Mesenchymal stem cell (in vitro differentiated cells and primary cell): ENCODE data around the gene PA2G4.

Experiments
- DNase-seq: peaks from one replicate; pipeline ENCODE4 v3.0.0-alpha.2; 2013
- H2AFZ ChIP-seq: one replicate; pipeline ENCODE4 v1.6.1; 2013; ENCODE audit warnings: low read depth, mild to moderate bottlenecking, control low read depth, inconsistent platforms, low read length, moderate library complexity
- H2AK5ac ChIP-seq: 2 replicates; pipeline ENCODE4 v1.6.1; 2013; ENCODE audit warnings: low read length, moderate library complexity, mild to moderate bottlenecking, inconsistent platforms; ENCODE audit not compliant: severe bottlenecking
- H2BK120ac ChIP-seq: one replicate; pipeline ENCODE4 v1.6.1; 2013; ENCODE audit warnings: low read depth, mild to moderate bottlenecking, inconsistent platforms, low read length, moderate library complexity
- H2BK12ac ChIP-seq, 2 experiments: one replicate each; pipeline ENCODE4 v1.6.1; 2013; ENCODE audit warnings: inconsistent platforms in 2 of 2, low read length in 2 of 2, mild to moderate bottlenecking in 2 of 2, moderate library complexity in 2 of 2, control low read depth in 1 of 2
- H2BK15ac ChIP-seq: one replicate; pipeline ENCODE4 v1.6.1; 2013; ENCODE audit warnings: mild to moderate bottlenecking, low read depth, inconsistent platforms; ENCODE audit not compliant: poor library complexity, severe bottlenecking
- H2BK5ac ChIP-seq: 2 replicates; pipeline ENCODE4 v1.6.1; 2013; ENCODE audit warnings: low read depth, mild to moderate bottlenecking, low read length, control low read depth, inconsistent platforms; ENCODE audit not compliant: poor library complexity, severe bottlenecking
- H3K14ac ChIP-seq, 2 experiments: one replicate each; pipeline ENCODE4 v1.6.1; 2013; ENCODE audit warnings: inconsistent platforms in 2 of 2, low read length in 2 of 2, control low read depth in 1 of 2, mild to moderate bottlenecking in 1 of 2, moderate library complexity in 1 of 2
- H3K18ac ChIP-seq, 2 experiments: one replicate each; pipeline ENCODE4 v1.6.1; 2013; ENCODE audit warnings: inconsistent platforms in 2 of 2, low read length in 2 of 2, control low read depth in 1 of 2, low read depth in 1 of 2, mild to moderate bottlenecking in 1 of 2
- H3K23ac ChIP-seq, 2 experiments: one replicate each; pipeline ENCODE4 v1.6.1; 2013; ENCODE audit warnings: inconsistent platforms in 2 of 2, low read length in 2 of 2, mild to moderate bottlenecking in 2 of 2, moderate library complexity in 2 of 2, control low read depth in 1 of 2
- H3K27ac ChIP-seq: 2 replicates; pipeline ENCODE4 v1.5.1; 2013; ENCODE audit warnings: mild to moderate bottlenecking, moderate library complexity, low read length, control low read depth, inconsistent platforms; ENCODE audit not compliant: poor library complexity, severe bottlenecking
- H3K27me3 ChIP-seq, 2 experiments: 2 replicates each; pipeline versions ENCODE4 v1.6.1 to v1.7.0; 2013; ENCODE audit warnings: low read length in 2 of 2, mild to moderate bottlenecking in 2 of 2, moderate library complexity in 2 of 2, control low read depth in 1 of 2, inconsistent platforms in 1 of 2; ENCODE audit not compliant: control insufficient read depth in 1 of 2, insufficient read depth in 1 of 2
- H3K36me3 ChIP-seq, 2 experiments: 2 replicates each; pipeline versions ENCODE4 v1.6.1 to v1.7.0; 2013; ENCODE audit warnings: low read length in 2 of 2, control low read depth in 1 of 2, inconsistent platforms in 1 of 2, low read depth in 1 of 2, mild to moderate bottlenecking in 1 of 2; ENCODE audit not compliant: insufficient read depth in 2 of 2, control insufficient read depth in 1 of 2
- H3K4ac ChIP-seq, 2 experiments: one replicate each; pipeline ENCODE4 v1.6.1; 2013; ENCODE audit warnings: inconsistent platforms in 2 of 2, low read length in 2 of 2, mild to moderate bottlenecking in 2 of 2, moderate library complexity in 2 of 2, control low read depth in 1 of 2, low read depth in 1 of 2
- H3K4me1 ChIP-seq: 2 replicates; pipeline ENCODE4 v1.6.1; 2013; ENCODE audit warnings: low read depth, low read length, control low read depth; ENCODE audit not compliant: control insufficient read depth, insufficient read depth
- H3K4me2 ChIP-seq: 2 replicates; pipeline ENCODE4 v1.6.1; 2013; ENCODE audit warnings: low read length, mild to moderate bottlenecking, inconsistent platforms; ENCODE audit not compliant: poor library complexity, severe bottlenecking
- H3K4me3 ChIP-seq, 2 experiments: 2 replicates each; pipeline versions ENCODE4 v1.5.1 to v1.7.0; 2013; ENCODE audit warnings: low read length in 2 of 2, mild to moderate bottlenecking in 2 of 2, control low read depth in 1 of 2, low read depth in 1 of 2; ENCODE audit not compliant: insufficient read depth in 1 of 2
- H3K79me1 ChIP-seq: replicated peaks from 2 replicates; pipeline ENCODE4 v1.6.1; 2013; ENCODE audit warnings: mild to moderate bottlenecking, control low read depth, low read length, inconsistent platforms; ENCODE audit not compliant: poor library complexity, severe bottlenecking
- H3K9ac ChIP-seq: 2 replicates; pipeline ENCODE4 v1.7.0; 2013; ENCODE audit warnings: mild to moderate bottlenecking, low read length, moderate library complexity
- H3K9me3 ChIP-seq: 2 replicates; pipeline ENCODE4 v1.7.0; 2013; ENCODE audit warnings: mild to moderate bottlenecking, low read length; ENCODE audit not compliant: control insufficient read depth
- H4K8ac ChIP-seq: one replicate; pipeline ENCODE4 v1.6.1; 2013; ENCODE audit warnings: inconsistent platforms, mild to moderate bottlenecking, low read length, moderate library complexity
- H4K91ac ChIP-seq: one replicate; pipeline ENCODE4 v1.6.1; 2013; ENCODE audit warnings: mild to moderate bottlenecking, low read length, inconsistent platforms
- WGBS: methylation state at CpG from one replicate; pipeline ENCODE4 v1.1.7; 2013; ENCODE audit warnings: mixed read lengths; 5-methylcytosine and 5-hydroxymethylcytosine counted together

Gene PA2G4

DNA sequence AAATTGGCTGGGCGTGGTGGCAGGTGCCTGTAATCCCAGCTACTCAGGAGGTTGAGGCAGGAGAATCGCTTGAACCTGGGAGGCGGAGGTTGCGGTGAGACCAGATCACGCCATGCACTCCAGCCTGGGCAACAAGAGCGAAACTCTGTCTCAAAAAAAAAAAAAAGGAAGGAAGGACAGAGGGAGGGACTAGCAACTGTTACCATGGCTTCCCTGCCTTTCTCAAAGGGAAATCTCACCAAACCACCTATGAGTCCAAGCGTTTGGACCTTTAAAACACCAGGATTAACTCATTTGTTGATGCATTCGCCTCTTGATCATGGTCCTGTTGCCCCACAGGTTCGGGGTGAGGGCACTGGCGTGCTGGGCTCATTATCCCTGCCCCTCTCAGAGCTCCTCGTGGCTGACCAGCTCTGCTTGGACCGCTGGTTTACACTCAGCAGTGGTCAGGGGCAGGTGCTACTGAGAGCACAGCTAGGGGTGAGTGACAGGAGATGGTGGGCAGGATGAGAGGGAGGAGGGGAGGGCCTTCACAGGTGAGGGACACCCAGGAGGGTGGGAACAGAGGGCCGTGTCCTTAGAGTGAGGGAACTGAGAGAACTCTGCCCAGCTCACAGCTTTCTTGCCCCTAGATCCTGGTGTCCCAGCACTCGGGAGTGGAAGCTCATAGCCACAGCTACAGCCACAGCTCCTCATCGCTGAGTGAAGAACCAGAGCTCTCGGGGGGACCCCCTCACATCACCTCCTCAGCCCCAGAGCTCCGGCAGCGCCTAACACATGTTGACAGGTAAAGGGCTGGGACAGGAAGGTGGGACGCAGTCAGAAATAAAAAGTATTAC is 37.8 kb downstream of the PA2G4 start:
- Histone ChIP-seq H2BK12ac (no peak overlapping the region), H2AFZ (no peak overlapping the region), H3K23ac (no peak overlapping the region), H3K79me1 (peaks cover 11% of the 10 kb centered on the region), H3K27ac (no peak overlapping the region), H2BK120ac (no peak overlapping the region), H3K27me3 (no peaks in the 10 kb centered on the region), H3K4me3 (no peak overlapping the region), H4K91ac (no peak overlapping the region), H3K36me3 (peaks cover 63 to 78% of the 10 kb centered on the region in 2 experiments), H3K9me3 (no peaks in the 10 kb centered on the region), H3K9ac (no peak overlapping the region), H3K18ac (no peak overlapping the region), H4K8ac (no peak overlapping the region), H2AK5ac (no peak overlapping the region), H3K4ac (no peak overlapping the region), H3K4me2 (no peak overlapping the region), H3K14ac (no peak overlapping the region), H3K4me1 (peaks cover under 1% of the 10 kb centered on the region), H2BK5ac (no peak overlapping the region), H2BK15ac (no peak overlapping the region)
- 97% methylated on average over 18 of the region's 19 CpGs for WGBS
- DNase-seq = no peak

DNA sequence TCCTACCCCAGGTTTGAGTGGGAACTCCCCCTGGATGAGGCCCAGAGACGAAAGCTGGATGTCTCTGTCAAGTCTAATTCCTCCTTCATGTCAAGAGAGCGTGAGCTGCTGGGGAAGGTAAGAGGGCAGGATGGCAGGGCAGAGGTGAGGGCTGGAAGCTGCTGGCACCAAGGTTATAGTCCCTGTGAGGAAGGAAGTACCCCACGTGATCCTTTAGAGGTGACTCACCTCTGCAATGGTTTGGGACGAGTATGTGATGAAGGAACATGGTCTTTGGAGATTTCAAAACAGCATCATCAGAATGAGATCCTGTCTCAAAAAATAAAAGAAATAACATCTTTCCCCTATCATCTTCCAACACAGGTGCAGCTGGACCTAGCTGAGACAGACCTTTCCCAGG is 38.9 kb downstream of the PA2G4 start:
- Histone ChIP-seq H3K27ac (no peak overlapping the region), H3K9me3 (no peaks in the 10 kb centered on the region), H3K4me1 (no peaks in the 10 kb centered on the region), H3K9ac (no peak overlapping the region), H2BK15ac (no peak overlapping the region), H3K14ac (no peak overlapping the region), H2AK5ac (no peak overlapping the region), H2AFZ (no peak overlapping the region), H3K4me3 (no peak overlapping the region), H4K91ac (no peak overlapping the region), H4K8ac (no peak overlapping the region), H3K18ac (no peak overlapping the region), H2BK5ac (no peak overlapping the region), H3K27me3 (no peaks in the 10 kb centered on the region), H2BK12ac (no peak overlapping the region), H3K4ac (no peak overlapping the region), H3K23ac (no peak overlapping the region), H3K36me3 (peaks cover 53 to 67% of the 10 kb centered on the region in 2 experiments), H2BK120ac (no peak overlapping the region), H3K4me2 (no peak overlapping the region), H3K79me1 (peaks cover 5% of the 10 kb centered on the region)
- 91% methylated on average over 2 of the region's 4 CpGs for WGBS
- no peak for DNase-seq

DNA sequence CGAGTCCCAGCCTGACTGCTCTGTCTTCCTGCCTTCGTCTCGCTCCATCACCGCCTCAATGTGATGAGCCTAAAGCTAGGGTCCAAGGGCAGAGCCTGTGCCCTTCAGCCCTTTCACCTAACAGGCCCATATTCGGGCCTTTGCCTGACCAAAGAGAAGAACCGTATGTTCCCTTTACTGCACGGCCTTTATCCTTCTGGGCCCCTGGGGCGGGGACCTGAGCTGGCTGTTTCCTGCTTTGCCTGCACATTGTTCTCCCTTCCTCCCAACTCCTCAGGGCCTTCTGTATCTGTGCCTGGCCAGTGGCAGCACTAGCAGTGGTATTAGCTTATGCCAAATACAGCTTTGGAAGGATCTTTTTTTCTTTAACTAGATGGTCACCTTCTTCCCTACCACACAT is 39.5 kb downstream of the PA2G4 start:
- H3K18ac ChIP-seq = no peak overlapping the region
- H2AK5ac ChIP-seq = no peak overlapping the region
- H3K9ac ChIP-seq = no peak overlapping the region
- no peak overlapping the region for H3K23ac ChIP-seq
- H3K9me3 ChIP-seq = no peaks in the 10 kb centered on the region
- H2BK15ac ChIP-seq = no peak overlapping the region
- no peak overlapping the region for H2BK5ac ChIP-seq
- 96% methylated on average over 8 of the region's 8 CpGs for WGBS
- no peak overlapping the region for H4K8ac ChIP-seq
- no peak overlapping the region for H2BK12ac ChIP-seq
- no peak overlapping the region for H3K27ac ChIP-seq
- no peak overlapping the region for H3K14ac ChIP-seq
- H2AFZ ChIP-seq = no peak overlapping the region
- DNase-seq = no peak
- H3K4ac ChIP-seq = no peak overlapping the region
- H3K36me3 ChIP-seq = peaks cover 47 to 61% of the 10 kb centered on the region in 2 experiments
- H3K27me3 ChIP-seq = no peaks in the 10 kb centered on the region
- H3K4me1 ChIP-seq = no peaks in the 10 kb centered on the region
- no peak overlapping the region for H4K91ac ChIP-seq
- no peak overlapping the region for H3K4me3 ChIP-seq
- no peak overlapping the region for H3K4me2 ChIP-seq
- H2BK120ac ChIP-seq = no peak overlapping the region
- H3K79me1 ChIP-seq = peaks cover 2% of the 10 kb centered on the region

DNA sequence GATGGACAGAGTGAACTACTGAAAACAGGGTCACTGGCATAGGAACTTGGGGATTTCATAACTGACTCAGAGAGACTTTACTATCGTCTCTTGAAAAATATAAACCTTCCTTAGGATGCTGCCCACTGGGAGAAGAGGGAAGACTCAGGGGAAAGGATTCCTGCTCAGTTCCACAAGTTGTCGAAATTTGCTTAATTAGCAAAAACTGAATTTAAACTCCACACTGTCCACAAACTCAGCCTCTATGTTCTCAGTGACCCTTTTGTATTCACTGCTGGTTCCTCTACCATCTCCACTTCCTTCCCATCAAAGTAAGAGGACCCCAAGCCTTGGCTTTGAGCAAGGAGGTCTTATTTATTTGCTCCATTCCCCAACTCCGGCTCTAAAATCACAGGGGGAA is 40.9 kb downstream of the PA2G4 start:
- H2AK5ac ChIP-seq = no peak overlapping the region
- no peak overlapping the region for H3K27ac ChIP-seq
- no peak overlapping the region for H3K9ac ChIP-seq
- H2BK120ac ChIP-seq = no peak overlapping the region
- H3K4me3 ChIP-seq = no peak overlapping the region
- H3K4ac ChIP-seq = no peak overlapping the region
- H3K4me1 ChIP-seq = no peaks in the 10 kb centered on the region
- no peak overlapping the region for H3K4me2 ChIP-seq
- no peak for DNase-seq
- H3K18ac ChIP-seq = no peak overlapping the region
- H2BK12ac ChIP-seq = no peak overlapping the region
- no peaks in the 10 kb centered on the region for H3K27me3 ChIP-seq
- no peak overlapping the region for H4K8ac ChIP-seq
- no peak overlapping the region for H2AFZ ChIP-seq
- H3K23ac ChIP-seq = no peak overlapping the region
- no peak overlapping the region for H2BK5ac ChIP-seq
- peaks cover 2% of the 10 kb centered on the region for H3K79me1 ChIP-seq
- no peak overlapping the region for H3K14ac ChIP-seq
- no peaks in the 10 kb centered on the region for H3K9me3 ChIP-seq
- no peak overlapping the region for H4K91ac ChIP-seq
- WGBS = 94% methylated on average over 3 of the region's 3 CpGs
- peaks cover 36 to 48% of the 10 kb centered on the region in 2 experiments for H3K36me3 ChIP-seq
- no peak overlapping the region for H2BK15ac ChIP-seq
